Stimulated activated naive CD8-positive, alpha-beta T cell treated with anti-CD3 and anti-CD28 coated beads, Interleukin-15, Interleukin-2, amounts not matched to agents 100 U/mL and 50 U/mL, for 24 hours (primary cell): Measurements from ENCODE around the gene CREB3.

Source experiments
- ATAC-seq: fragments of 150-1000 bp; cut with Tn5 transposase; one replicate; pipeline ENCODE4 v1.10.0; 2021
- DNase-seq: peaks from one replicate; pipeline ENCODE4 v3.0.0; 2021

Gene CREB3

GRCh38 chr9:35702696-35703095 is 29.8 kb upstream of the CREB3 start:
- ATAC-seq: no peak

GRCh38 chr9:35703906-35704672 is 28.4 kb upstream of the CREB3 start:
- ATAC-seq (no peak), DNase-seq (no peak)

More at GRCh38 chr9:35702696-35703095, 29.8 kb upstream of the CREB3 start:
- DNase-seq: no peak

- DNase-seq (no peak), ATAC-seq (no peak)
Measured at GRCh38 chr9:35705372-35705771, 27.1 kb upstream of the CREB3 start.

- DNase-seq (no peak), ATAC-seq (no peak)
Measured at GRCh38 chr9:35705836-35706430, 26.5 kb upstream of the CREB3 start.

- DNase-seq: no peak
- no peak for ATAC-seq
Measured at GRCh38 chr9:35706951-35707350, 25.5 kb upstream of the CREB3 start.

GRCh38 chr9:35708146-35708545 is 24.3 kb upstream of the CREB3 start:
- no peak for DNase-seq
- ATAC-seq: no peak

GRCh38 chr9:35710818-35711500 is 21.5 kb upstream of the CREB3 start:
- no peak for ATAC-seq

GRCh38 chr9:35711501-35712428 is 20.7 kb upstream of the CREB3 start:
- no peak for DNase-seq
- no peak for ATAC-seq

More at GRCh38 chr9:35710818-35711500, 21.5 kb upstream of the CREB3 start:
- no peak for DNase-seq

GRCh38 chr9:35712762-35713400 is 19.6 kb upstream of the CREB3 start:
- no peak for ATAC-seq
- no peak for DNase-seq

- no peak for DNase-seq
- no peak for ATAC-seq
Measured at GRCh38 chr9:35713578-35713977, 18.9 kb upstream of the CREB3 start.

GRCh38 chr9:35714123-35714522 is 18.3 kb upstream of the CREB3 start:
- DNase-seq: no peak
- no peak for ATAC-seq

- DNase-seq (no peak), ATAC-seq (no peak)
Measured at GRCh38 chr9:35714579-35715252, 17.8 kb upstream of the CREB3 start.

GRCh38 chr9:35716230-35716629 is 16.2 kb upstream of the CREB3 start:
- no peak for DNase-seq
- ATAC-seq: no peak

GRCh38 chr9:35717132-35717870 is 15.2 kb upstream of the CREB3 start:
- ATAC-seq (no peak), DNase-seq (no peak)

GRCh38 chr9:35718721-35719511 is 13.6 kb upstream of the CREB3 start:
- ATAC-seq (no peak), DNase-seq (no peak)

GRCh38 chr9:35719546-35719945 is 12.9 kb upstream of the CREB3 start:
- DNase-seq (no peak), ATAC-seq (no peak)

- ATAC-seq (no peak), DNase-seq (no peak)
Measured at GRCh38 chr9:35723426-35723825, 9.0 kb upstream of the CREB3 start.

- no peak for ATAC-seq
- no peak for DNase-seq
Measured at GRCh38 chr9:35723908-35724307, 8.6 kb upstream of the CREB3 start.

GRCh38 chr9:35725362-35725761 is 7.1 kb upstream of the CREB3 start:
- no peak for DNase-seq
- no peak for ATAC-seq

- DNase-seq (peak; percentile 40), ATAC-seq (no peak)
Measured at GRCh38 chr9:35726931-35727330, 5.5 kb upstream of the CREB3 start.
